Caco-2 (cell line): ENCODE measurements around the gene MRPL49. TPM values are rescaled to one million over a fixed set of nuclear protein-coding genes. Genes with fewer than 3 reads are reported as not detected.

Source experiments
- BruUV-seq: library from RNA; stranded (reverse); fragments of 400-500 nt; replicated peaks from 2 replicates; lab custom pipeline; 2021; lab: Mats Ljungman, UMichigan
- CTCF ChIA-PET: fragments of 300-600 bp; sonication (Branson Sonifier 250); formaldehyde crosslinking; loops from one replicate; lab custom pipeline; 2022; ENCODE audit warnings: antibody characterized with exemption; lab: Charles Lee
- POLR2A ChIA-PET: fragments of 300-600 bp; sonication (Branson Sonifier 250); formaldehyde crosslinking; loops from one replicate; lab custom pipeline; 2022; ENCODE audit warnings: antibody characterized with exemption; lab: Charles Lee
- DNase-seq, 2 experiments: peaks; one replicate each; pipeline versions ENCODE4 v3.0.0 to v3.0.0-alpha.2; 2020 to 2022
- H3K27me3 ChIP-seq: replicated peaks from 2 replicates; pipeline ENCODE4 v1.6.0; 2011; ENCODE audit warnings: low read length; ENCODE audit not compliant: control insufficient read depth, insufficient read depth
- H3K36me3 ChIP-seq: 2 replicates; pipeline ENCODE4 v1.5.1; 2011; ENCODE audit warnings: low read length; ENCODE audit not compliant: control insufficient read depth, insufficient read depth
- H3K4me1 ChIP-seq: fragments of 250-450 bp; sonication (Bioruptor Pico); 2 replicates; pipeline ENCODE4 v1.5.1; 2020; ENCODE audit warnings: mild to moderate bottlenecking
- H3K4me3 ChIP-seq: 2 replicates; pipeline ENCODE4 v1.5.1; 2011; ENCODE audit warnings: low read depth, mild to moderate bottlenecking, control low read depth, low read length
- H3K9me3 ChIP-seq: fragments of 250-450 bp; sonication (Bioruptor Pico); 2 replicates; pipeline ENCODE4 v1.5.1; 2020; ENCODE audit warnings: mild to moderate bottlenecking, moderate library complexity
- H3K27ac Mint-ChIP-seq: one replicate; pipeline ENCODE4 v1.8.0; 2022; ENCODE audit warnings: mixed read lengths; ENCODE audit not compliant: unreplicated experiment
- H3K27me3 Mint-ChIP-seq: one replicate; pipeline ENCODE4 v1.8.0; 2022; ENCODE audit warnings: mixed read lengths; ENCODE audit not compliant: insufficient read depth, unreplicated experiment
- H3K36me3 Mint-ChIP-seq: one replicate; pipeline ENCODE4 v1.8.0; 2022; ENCODE audit warnings: mild to moderate bottlenecking, mixed read lengths; ENCODE audit not compliant: insufficient read depth, unreplicated experiment
- H3K4me1 Mint-ChIP-seq: one replicate; pipeline ENCODE4 v1.8.0; 2022; ENCODE audit warnings: low read depth, mixed read lengths; ENCODE audit not compliant: unreplicated experiment
- H3K4me3 Mint-ChIP-seq: one replicate; pipeline ENCODE4 v1.8.0; 2022; ENCODE audit warnings: mild to moderate bottlenecking, moderate library complexity, mixed read lengths; ENCODE audit not compliant: unreplicated experiment
- H3K9me3 Mint-ChIP-seq: one replicate; pipeline ENCODE4 v1.8.0; 2022; ENCODE audit warnings: mixed read lengths; ENCODE audit not compliant: unreplicated experiment
- intact Hi-C: fragments of 100-400 bp; cut with micrococcal nuclease; formaldehyde crosslinking; loops from one replicate; pipeline ENCODE4 v1.10.0; 2022; ENCODE audit not compliant: unreplicated experiment
- total RNA-seq: library from RNA; stranded (reverse); gene quantifications from 2 replicates; pipeline ENCODE4 v1.2.3, GENCODE V29; 2022
- TF ChIP-seq, protein P1 (sequence below), 2 experiments: fragments of 200-600 bp in 1 of 2; IDR thresholded peaks; 1 replicate in 1 of 2; 2 replicates in 1 of 2; pipeline versions ENCODE4 v1.5.1 to v1.8.0; 2011 to 2022; ENCODE audit warnings: antibody characterized with exemption in 1 of 2, control low read depth in 1 of 2, inconsistent platforms in 1 of 2, low read depth in 1 of 2, low read length in 1 of 2, mild to moderate bottlenecking in 1 of 2, moderate library complexity in 1 of 2; ENCODE audit not compliant: insufficient read depth in 1 of 2, severe bottlenecking in 1 of 2, unreplicated experiment in 1 of 2

MRPL49 gene
- total RNA-seq, 1 experiment from 2014 or later, result 95.1 TPM

DNA sequence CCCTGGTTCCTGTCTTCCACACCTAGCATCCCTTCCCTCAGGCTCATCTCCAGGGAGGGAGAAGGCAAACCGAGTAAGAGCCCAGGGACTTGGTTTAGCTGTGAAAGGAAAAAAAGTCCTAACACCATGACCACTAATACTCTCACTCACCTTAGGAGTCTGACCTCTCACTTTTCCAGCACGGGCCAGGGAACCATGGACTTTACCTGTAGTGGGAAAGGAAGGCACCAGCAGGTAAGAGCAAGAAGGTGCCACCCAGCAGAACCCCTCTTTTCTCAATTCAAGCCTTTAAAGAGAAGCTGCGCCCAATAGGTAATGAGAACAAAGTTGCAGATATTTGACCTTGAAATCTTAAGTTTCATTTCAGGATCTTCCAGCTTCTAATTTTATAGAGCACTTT lies 1.3 kb upstream of the MRPL49 start:
- DNase-seq, result no peak
- Mint-ChIP-seq H3K27ac (peak overlapping the region; percentile 100), H3K4me1 (peaks cover 7% of the 10 kb centered on the region), H3K27me3 (no peaks in the 10 kb centered on the region), H3K36me3 (peaks cover 87% of the 10 kb centered on the region), H3K9me3 (no peaks in the 10 kb centered on the region), H3K4me3 (peak overlapping the region; percentile 98)
- Histone ChIP-seq H3K4me1 (peaks cover 21% of the 10 kb centered on the region), H3K9me3 (no peaks in the 10 kb centered on the region), H3K36me3 (peaks cover 13% of the 10 kb centered on the region), H3K4me3 (peak overlapping the region; percentile 61), H3K27me3 (no peaks in the 10 kb centered on the region)
- CTCF ChIA-PET, result interaction anchor here (2.3 kb wide), 1 partner anchor 9 kb away, joined by 14 read pairs; the partner anchor contains the start of gene TM7SF2
- POLR2A ChIA-PET, result interaction anchor here (2.0 to 2.5 kb wide), 2 partner anchors 8 to 10 kb away, joined by 10 to 37 read pairs; partner anchors contain the start of gene TM7SF2
- BruUV-seq, result no TSS peak
- TF ChIP-seq, protein P1, sequence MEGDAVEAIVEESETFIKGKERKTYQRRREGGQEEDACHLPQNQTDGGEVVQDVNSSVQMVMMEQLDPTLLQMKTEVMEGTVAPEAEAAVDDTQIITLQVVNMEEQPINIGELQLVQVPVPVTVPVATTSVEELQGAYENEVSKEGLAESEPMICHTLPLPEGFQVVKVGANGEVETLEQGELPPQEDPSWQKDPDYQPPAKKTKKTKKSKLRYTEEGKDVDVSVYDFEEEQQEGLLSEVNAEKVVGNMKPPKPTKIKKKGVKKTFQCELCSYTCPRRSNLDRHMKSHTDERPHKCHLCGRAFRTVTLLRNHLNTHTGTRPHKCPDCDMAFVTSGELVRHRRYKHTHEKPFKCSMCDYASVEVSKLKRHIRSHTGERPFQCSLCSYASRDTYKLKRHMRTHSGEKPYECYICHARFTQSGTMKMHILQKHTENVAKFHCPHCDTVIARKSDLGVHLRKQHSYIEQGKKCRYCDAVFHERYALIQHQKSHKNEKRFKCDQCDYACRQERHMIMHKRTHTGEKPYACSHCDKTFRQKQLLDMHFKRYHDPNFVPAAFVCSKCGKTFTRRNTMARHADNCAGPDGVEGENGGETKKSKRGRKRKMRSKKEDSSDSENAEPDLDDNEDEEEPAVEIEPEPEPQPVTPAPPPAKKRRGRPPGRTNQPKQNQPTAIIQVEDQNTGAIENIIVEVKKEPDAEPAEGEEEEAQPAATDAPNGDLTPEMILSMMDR (IDR thresholded peaks at IDR 0.05; ENCODE audit: insufficient read depth in 1 of 2, low read depth in 1 of 2, low read length in 1 of 2, severe bottlenecking in 1 of 2, unreplicated experiment in 1 of 2), result no peak
- intact Hi-C loops, result no loop called here

DNA sequence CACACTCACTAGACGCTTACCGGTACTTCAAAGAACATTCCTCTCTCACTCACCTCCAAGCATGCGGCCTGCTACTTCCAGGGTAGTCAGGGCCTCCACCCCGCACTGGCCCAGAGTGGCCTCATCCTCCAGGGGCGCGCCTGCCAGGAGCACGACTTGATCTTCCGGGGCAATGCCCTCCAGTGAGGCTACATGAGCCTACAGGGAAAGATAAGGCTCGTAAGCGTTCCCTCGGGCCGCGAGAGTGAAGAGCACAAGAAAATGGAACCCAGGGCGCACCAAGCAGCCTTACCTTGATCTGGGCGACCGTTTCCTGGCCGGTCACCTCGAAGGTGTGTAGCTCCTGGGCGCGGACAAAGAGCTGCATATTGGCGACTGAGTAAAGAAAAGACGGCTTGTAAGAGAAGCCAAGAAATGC lies 665 bp upstream of the MRPL49 start:
- H3K9me3 ChIP-seq, result no peaks in the 10 kb centered on the region
- peak overlapping the region; percentile 61 for H3K4me3 ChIP-seq
- H3K27me3 ChIP-seq, result no peaks in the 10 kb centered on the region
- DNase-seq, result peak; percentile 52 to 55
- POLR2A ChIA-PET, result interaction anchor here (0.6 to 2.5 kb wide), 14 partner anchors 8 to 378 kb away, joined by 3 to 48 read pairs (median 4); partner anchors contain the start of genes ARL2, CAPN1, SF1 and SYVN1
- peaks cover 13% of the 10 kb centered on the region for H3K36me3 ChIP-seq
- no TSS peak for BruUV-seq
- TF ChIP-seq, protein P1 (IDR thresholded peaks at IDR 0.05; ENCODE audit: insufficient read depth in 1 of 2, low read depth in 1 of 2, low read length in 1 of 2, severe bottlenecking in 1 of 2, unreplicated experiment in 1 of 2), result no peak
- CTCF ChIA-PET, result interaction anchor here (0.5 to 2.3 kb wide), 9 partner anchors 8 to 264 kb away, joined by 3 to 14 read pairs (median 4); partner anchors contain the start of genes CAPN1, SYVN1 and TM7SF2
- Mint-ChIP-seq H3K9me3 (no peaks in the 10 kb centered on the region), H3K4me3 (peak overlapping the region; percentile 98), H3K4me1 (peaks cover 7% of the 10 kb centered on the region), H3K36me3 (peaks cover 88% of the 10 kb centered on the region), H3K27me3 (no peaks in the 10 kb centered on the region), H3K27ac (peak overlapping the region; percentile 100)
- intact Hi-C loops, result no loop called here
- H3K4me1 ChIP-seq, result peaks cover 16% of the 10 kb centered on the region

DNA sequence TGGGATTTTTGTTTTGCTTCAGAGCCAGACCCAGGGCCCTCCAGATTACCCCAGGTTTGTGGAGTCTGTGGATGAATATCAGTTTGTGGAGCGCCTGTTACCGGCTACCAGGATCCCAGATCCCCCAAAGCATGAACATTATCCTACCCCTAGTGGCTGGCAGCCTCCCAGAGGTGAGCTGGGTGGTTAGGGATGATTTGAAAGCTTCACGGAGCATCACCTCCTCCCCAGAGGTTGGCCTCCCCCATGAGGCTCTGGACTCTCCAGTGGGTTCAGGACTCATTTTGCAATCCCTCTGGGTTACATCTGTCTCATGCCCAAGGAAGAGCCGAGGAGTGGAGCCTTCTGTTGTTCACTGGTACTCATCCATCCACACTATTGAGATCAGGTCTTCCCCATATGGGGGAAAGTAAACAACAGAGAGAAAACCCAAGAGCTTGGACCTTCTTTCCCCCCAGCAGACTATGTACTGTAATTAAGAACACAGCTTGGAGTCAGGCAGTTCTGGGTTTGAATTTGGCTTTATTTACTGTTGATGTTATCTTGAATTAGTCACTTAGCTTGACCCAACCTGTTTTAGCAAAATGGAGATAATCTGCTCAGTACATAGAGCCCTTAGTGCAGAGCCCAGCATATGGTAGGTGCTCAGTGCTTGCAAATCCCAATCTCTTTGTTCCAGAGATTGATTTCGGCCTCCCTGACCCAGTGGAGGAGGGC lies 2.5 kb downstream of the MRPL49 start:
- CTCF ChIA-PET, result no interaction called here
- H3K4me3 Mint-ChIP-seq, result peak overlapping the region; percentile 64
- H3K9me3 ChIP-seq, result no peaks in the 10 kb centered on the region
- no peaks in the 10 kb centered on the region for H3K27me3 ChIP-seq
- H3K4me1 ChIP-seq, result peaks cover 16% of the 10 kb centered on the region
- no peaks in the 10 kb centered on the region for H3K27me3 Mint-ChIP-seq
- DNase-seq, result no peak
- peaks cover 8% of the 10 kb centered on the region for H3K36me3 ChIP-seq
- no peak overlapping the region for H3K27ac Mint-ChIP-seq
- H3K4me1 Mint-ChIP-seq, result peaks cover 7% of the 10 kb centered on the region
- POLR2A ChIA-PET, result no interaction called here
- H3K9me3 Mint-ChIP-seq, result no peaks in the 10 kb centered on the region
- intact Hi-C loops, result no loop called here
- peaks cover 81% of the 10 kb centered on the region for H3K36me3 Mint-ChIP-seq
- TF ChIP-seq, protein P1 (IDR thresholded peaks at IDR 0.05; ENCODE audit: insufficient read depth in 1 of 2, low read depth in 1 of 2, low read length in 1 of 2, severe bottlenecking in 1 of 2, unreplicated experiment in 1 of 2), result no peak
- no peak overlapping the region for H3K4me3 ChIP-seq
- no TSS peak for BruUV-seq
